GM12878 (cell line): ENCODE measurements around the gene SINHCAF. TPM values are rescaled to one million over a fixed set of nuclear protein-coding genes. Genes with fewer than 3 reads are reported as not detected.

Experiments used
- ATF7 ChIP-seq: fragments of 450-650 bp; IDR thresholded peaks from 2 replicates; pipeline ENCODE4 v1.6.1; 2016; ENCODE audit warnings: low read depth, mild to moderate bottlenecking
- CBFB ChIP-seq: IDR thresholded peaks from 2 replicates; pipeline ENCODE4 v1.6.1; 2016; ENCODE audit warnings: antibody characterized with exemption, low read depth
- CHD2 ChIP-seq: IDR thresholded peaks from 2 replicates; pipeline ENCODE4 v1.6.1; 2011; ENCODE audit warnings: low read depth, low read length, improper control_type of control experiment, borderline replicate concordance
- CREB1 ChIP-seq: IDR thresholded peaks from 2 replicates; pipeline ENCODE4 v1.6.1; 2012; ENCODE audit warnings: low read depth, mild to moderate bottlenecking, inconsistent platforms
- E2F4 ChIP-seq: IDR thresholded peaks from 2 replicates; pipeline ENCODE4 v1.6.1; 2012; ENCODE audit warnings: low read depth, low read length, improper control_type of control experiment
- E4F1 ChIP-seq: fragments of 450-650 bp; IDR thresholded peaks from 2 replicates; pipeline ENCODE4 v1.6.1; 2018; ENCODE audit warnings: borderline replicate concordance, mild to moderate bottlenecking; ENCODE audit not compliant: partially characterized antibody
- ELK1 ChIP-seq: IDR thresholded peaks from 2 replicates; pipeline ENCODE4 v1.6.1; 2012; ENCODE audit warnings: low read depth, low read length, improper control_type of control experiment
- EP300 ChIP-seq, 2 experiments: fragments of 150-350 bp in 1 of 2; IDR thresholded peaks; 2 replicates each; pipeline ENCODE4 v1.6.1; 2011 to 2012; ENCODE audit warnings: low read depth in 2 of 2, low read length in 2 of 2, borderline replicate concordance in 1 of 2, improper control_type of control experiment in 1 of 2, inconsistent platforms in 1 of 2; ENCODE audit not compliant: control insufficient read depth in 1 of 2
- HCFC1 ChIP-seq: fragments of 150-350 bp; IDR thresholded peaks from 2 replicates; pipeline ENCODE4 v1.6.1; 2014; ENCODE audit warnings: low read length
- IKZF2 ChIP-seq, 2 experiments: fragments of 450-650 bp; IDR thresholded peaks; 2 replicates each; pipeline ENCODE4 v1.6.1; 2017; ENCODE audit warnings: mild to moderate bottlenecking in 2 of 2, moderate library complexity in 2 of 2
- LARP7 ChIP-seq: fragments of 450-650 bp; IDR thresholded peaks from 2 replicates; pipeline ENCODE4 v1.6.1; 2017; ENCODE audit warnings: mild to moderate bottlenecking
- MAX ChIP-seq: IDR thresholded peaks from 2 replicates; pipeline ENCODE4 v1.6.1; 2012; ENCODE audit warnings: low read depth, low read length, improper control_type of control experiment
- POU2F2 ChIP-seq: IDR thresholded peaks from 3 replicates; pipeline ENCODE4 v1.6.1; 2011; ENCODE audit warnings: low read depth, mild to moderate bottlenecking, low read length, borderline replicate concordance
- RB1 ChIP-seq: fragments of 450-650 bp; formaldehyde crosslinking; IDR thresholded peaks from 2 replicates; pipeline ENCODE4 v1.6.1; 2017; ENCODE audit warnings: mild to moderate bottlenecking, borderline replicate concordance
- RFX5 ChIP-seq: IDR thresholded peaks from 2 replicates; pipeline ENCODE4 v1.6.1; 2011; ENCODE audit warnings: low read depth, low read length, improper control_type of control experiment
- SMC3 ChIP-seq: IDR thresholded peaks from 2 replicates; pipeline ENCODE4 v1.6.1; 2011; ENCODE audit warnings: low read length, improper control_type of control experiment, borderline replicate concordance
- ZNF217 ChIP-seq: fragments of 450-650 bp; IDR thresholded peaks from 2 replicates; pipeline ENCODE4 v1.6.1; 2017; ENCODE audit warnings: antibody characterized with exemption, mild to moderate bottlenecking
- polyA plus RNA-seq, 11 experiments: library from polyadenylated mRNA; depleted of rRNA in 4 of 11; unstranded in 6 of 11; stranded (reverse) in 5 of 11; fragments of >200 nt; fragmentation: Nextera tagmentation in 4 of 11; fragmentation: Illumina TruSeq in 1 of 11; extraction: Ambion mirVana in 4 of 11; extraction: Trizol in 1 of 11; gene quantifications; 1 replicate in 1 of 11; 2 replicates in 10 of 11; pipeline versions ENCODE4 v1.2.1 to v1.2.3, GENCODE V29; 2011 to 2016; ENCODE audit warnings: inconsistent platforms in 2 of 11, missing spikeins in 2 of 11, low read depth in 1 of 11
- total RNA-seq, 4 experiments: library from RNA; depleted of rRNA in 3 of 4; stranded (reverse); fragments of >200 nt in 3 of 4; fragmentation: Illumina TruSeq in 1 of 4; extraction: Trizol in 1 of 4; gene quantifications; 2 replicates each; pipeline versions ENCODE4 v1.2.1 to v1.2.3, GENCODE V29; 2013 to 2021
- TF ChIP-seq, protein P1 (sequence below): IDR thresholded peaks from 2 replicates; pipeline ENCODE4 v1.6.1; 2012; ENCODE audit warnings: mild to moderate bottlenecking, low read depth, low read length
- TF ChIP-seq, protein P2 (sequence below): fragments of 450-650 bp; IDR thresholded peaks from 2 replicates; pipeline ENCODE4 v1.6.1; 2016; ENCODE audit warnings: mild to moderate bottlenecking

Gene SINHCAF
- total and polyA plus RNA-seq, 10 of the 15 experiments (the other 5 are each of a cell fraction or from before 2014, with no cell fraction given), result 60.4 to 156 (median 90.3) TPM

- TF ChIP-seq E4F1 (peak; percentile 50), IKZF2 (IDR thresholded peaks at IDR 0.05) (peak; percentile 60 to 65; a peak in 2 of 4 replicates), RB1 (no peak), HCFC1 (no peak), CREB1 (no peak), CHD2 (0 out of 2 replicates have a peak, but pooled peaks have one; percentile 38), LARP7 (peak; percentile 24; the same call in 1 of the 2 replicates), ATF7 (peak; percentile 24; the same call in 1 of the 2 replicates), SMC3 (peak; percentile 59; the same call in 1 of the 2 replicates), E2F4 (no peak), ELK1 (no peak), MAX (peak; percentile 36; the same call in 1 of the 2 replicates), EP300 (IDR thresholded peaks at IDR 0.05; ENCODE audit: borderline replicate concordance in 1 of 2, control insufficient read depth in 1 of 2, low read depth in 2 of 2, low read length in 2 of 2) (0 out of 4 replicates have a peak, but pooled peaks of 1 of the 2 experiments have one; percentile 11), POU2F2 (0 out of 3 replicates have a peak, but pooled peaks have one; percentile 4), ZNF217 (no peak), CBFB (0 out of 2 replicates have a peak, but pooled peaks have one; percentile 14), RFX5 (peak; percentile 20; the same call in 1 of the 2 replicates)
- TF ChIP-seq, protein P1, sequence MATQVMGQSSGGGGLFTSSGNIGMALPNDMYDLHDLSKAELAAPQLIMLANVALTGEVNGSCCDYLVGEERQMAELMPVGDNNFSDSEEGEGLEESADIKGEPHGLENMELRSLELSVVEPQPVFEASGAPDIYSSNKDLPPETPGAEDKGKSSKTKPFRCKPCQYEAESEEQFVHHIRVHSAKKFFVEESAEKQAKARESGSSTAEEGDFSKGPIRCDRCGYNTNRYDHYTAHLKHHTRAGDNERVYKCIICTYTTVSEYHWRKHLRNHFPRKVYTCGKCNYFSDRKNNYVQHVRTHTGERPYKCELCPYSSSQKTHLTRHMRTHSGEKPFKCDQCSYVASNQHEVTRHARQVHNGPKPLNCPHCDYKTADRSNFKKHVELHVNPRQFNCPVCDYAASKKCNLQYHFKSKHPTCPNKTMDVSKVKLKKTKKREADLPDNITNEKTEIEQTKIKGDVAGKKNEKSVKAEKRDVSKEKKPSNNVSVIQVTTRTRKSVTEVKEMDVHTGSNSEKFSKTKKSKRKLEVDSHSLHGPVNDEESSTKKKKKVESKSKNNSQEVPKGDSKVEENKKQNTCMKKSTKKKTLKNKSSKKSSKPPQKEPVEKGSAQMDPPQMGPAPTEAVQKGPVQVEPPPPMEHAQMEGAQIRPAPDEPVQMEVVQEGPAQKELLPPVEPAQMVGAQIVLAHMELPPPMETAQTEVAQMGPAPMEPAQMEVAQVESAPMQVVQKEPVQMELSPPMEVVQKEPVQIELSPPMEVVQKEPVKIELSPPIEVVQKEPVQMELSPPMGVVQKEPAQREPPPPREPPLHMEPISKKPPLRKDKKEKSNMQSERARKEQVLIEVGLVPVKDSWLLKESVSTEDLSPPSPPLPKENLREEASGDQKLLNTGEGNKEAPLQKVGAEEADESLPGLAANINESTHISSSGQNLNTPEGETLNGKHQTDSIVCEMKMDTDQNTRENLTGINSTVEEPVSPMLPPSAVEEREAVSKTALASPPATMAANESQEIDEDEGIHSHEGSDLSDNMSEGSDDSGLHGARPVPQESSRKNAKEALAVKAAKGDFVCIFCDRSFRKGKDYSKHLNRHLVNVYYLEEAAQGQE, result no peak
- TF ChIP-seq, protein P2, sequence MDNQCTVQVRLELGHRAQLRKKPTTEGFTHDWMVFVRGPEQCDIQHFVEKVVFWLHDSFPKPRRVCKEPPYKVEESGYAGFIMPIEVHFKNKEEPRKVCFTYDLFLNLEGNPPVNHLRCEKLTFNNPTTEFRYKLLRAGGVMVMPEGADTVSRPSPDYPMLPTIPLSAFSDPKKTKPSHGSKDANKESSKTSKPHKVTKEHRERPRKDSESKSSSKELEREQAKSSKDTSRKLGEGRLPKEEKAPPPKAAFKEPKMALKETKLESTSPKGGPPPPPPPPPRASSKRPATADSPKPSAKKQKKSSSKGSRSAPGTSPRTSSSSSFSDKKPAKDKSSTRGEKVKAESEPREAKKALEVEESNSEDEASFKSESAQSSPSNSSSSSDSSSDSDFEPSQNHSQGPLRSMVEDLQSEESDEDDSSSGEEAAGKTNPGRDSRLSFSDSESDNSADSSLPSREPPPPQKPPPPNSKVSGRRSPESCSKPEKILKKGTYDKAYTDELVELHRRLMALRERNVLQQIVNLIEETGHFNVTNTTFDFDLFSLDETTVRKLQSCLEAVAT, result peak; percentile 60; the same call in 1 of the 2 replicates
Measured at GRCh38 chr12:31362759-31363415, 36.9 kb upstream of the SINHCAF start (continued).
